Measurements from ENCODE around the gene NBPF11.
"Not testable (repeated sequence)": the region's sequence is repeated elsewhere in the genome, so short reads cannot be mapped to it uniquely, and the experiment has no call there.

NBPF11 gene

DNA sequence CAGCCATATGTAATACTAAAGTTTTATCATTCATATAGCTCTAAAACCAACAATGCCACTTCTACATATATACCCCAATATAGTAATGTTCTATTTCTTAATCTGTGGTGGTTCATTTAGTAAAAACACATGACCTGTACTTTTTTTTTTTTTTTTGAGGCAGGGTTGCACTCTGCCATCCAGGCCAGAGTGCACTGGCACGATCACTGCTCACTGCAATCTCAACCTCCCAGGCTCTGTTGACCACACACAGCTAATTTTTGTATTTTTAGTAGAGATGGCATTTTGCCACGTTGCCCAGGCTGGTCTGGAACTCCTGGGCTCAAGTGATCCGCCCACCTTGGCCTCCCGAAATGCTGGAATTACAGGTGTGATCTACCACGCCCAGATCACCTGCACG is 2.1 kb downstream of the NBPF11 start:
- not testable (repeated sequence) for DNase-seq

DNA sequence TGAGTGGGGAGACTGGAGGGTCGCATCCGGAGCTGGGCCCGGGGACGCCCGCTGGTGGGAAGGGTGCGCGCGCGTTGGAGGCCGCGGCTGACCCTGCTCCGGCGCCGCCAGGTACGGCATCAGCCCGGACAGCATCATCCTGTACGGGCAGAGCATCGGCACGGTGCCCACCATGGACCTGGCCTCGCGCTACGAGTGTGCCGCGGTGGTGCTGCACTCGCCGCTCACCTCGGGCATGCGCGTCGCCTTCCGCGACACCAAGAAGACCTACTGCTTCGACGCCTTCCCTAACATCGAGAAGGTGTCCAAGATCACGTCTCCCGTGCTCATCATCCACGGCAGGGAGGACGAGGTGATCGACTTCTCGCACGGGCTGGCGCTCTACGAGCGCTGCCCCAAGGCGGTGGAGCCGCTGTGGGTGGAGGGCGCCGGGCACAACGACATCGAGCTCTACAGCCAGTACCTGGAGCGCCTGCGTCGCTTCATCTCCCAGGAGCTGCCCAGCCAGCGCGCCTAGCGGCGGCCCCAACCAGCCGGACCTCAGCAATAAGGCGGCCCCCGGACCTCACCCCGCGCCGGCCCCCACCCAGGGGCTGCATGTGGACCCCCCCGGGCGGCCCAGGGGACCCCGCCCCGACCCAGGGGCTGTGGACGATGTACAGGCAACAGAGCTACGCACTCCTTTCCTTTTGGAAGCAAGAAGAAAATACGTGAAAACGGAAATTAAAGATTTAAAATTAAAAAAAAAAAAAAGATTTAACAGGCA is 2.8 kb downstream of the NBPF11 start:
- not testable (repeated sequence) for DNase-seq

- DNase-seq: not testable (repeated sequence)
These were observed 4.8 kb downstream of the NBPF11 start for GRCh38 chr1:148147052-148147838.

DNA sequence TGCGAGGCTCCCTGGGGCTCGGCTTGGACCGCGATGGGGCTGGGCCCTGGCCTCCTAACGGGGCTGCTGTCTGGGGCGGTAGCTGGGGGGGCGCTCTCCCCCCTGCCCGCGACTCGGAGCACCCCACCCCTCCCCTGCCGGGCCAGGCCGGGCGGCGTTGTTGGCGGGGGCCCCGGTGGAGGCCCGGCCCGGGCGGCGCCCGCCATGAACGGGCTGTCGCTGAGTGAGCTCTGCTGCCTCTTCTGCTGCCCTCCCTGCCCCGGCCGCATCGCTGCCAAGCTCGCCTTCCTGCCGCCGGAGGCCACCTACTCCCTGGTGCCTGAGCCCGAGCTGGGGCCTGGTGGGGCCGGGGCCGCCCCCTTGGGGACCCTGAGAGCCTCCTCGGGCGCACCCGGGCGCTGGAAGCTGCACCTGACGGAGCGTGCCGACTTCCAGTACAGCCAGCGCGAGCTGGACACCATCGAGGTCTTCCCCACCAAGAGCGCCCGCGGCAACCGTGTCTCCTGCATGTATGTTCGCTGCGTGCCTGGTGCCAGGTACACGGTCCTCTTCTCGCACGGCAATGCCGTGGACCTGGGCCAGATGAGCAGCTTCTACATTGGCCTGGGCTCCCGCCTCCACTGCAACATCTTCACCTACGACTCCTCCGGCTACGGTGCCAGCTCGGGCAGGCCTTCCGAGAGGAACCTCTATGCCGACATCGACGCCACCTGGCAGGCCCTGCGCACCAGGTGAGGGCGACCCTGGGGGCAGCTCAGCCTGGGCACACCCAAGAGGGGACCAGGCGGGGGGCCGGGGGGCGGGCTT is 5.7 kb downstream of the NBPF11 start:
- not testable (repeated sequence) for DNase-seq

DNA sequence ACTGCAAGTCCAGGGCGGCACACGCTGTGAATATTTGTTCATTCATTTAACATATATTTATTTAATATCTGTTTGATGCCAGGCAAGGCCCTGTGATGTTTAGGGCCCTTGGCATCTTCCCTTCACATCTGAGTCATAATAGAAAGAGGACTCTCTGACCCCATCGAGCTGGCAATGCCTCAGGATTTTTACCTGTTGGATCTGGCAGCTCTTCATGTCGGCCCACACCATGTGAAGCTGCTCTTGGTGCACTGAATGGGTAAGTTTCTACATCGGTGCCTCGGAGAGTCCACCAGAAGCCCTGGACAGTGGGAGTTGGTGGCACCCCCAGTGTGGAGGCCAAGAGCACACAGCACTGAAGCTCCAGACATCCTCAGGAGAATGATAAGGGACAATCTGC is 8.9 kb downstream of the NBPF11 start:
- DNase-seq: not testable (repeated sequence)

DNA sequence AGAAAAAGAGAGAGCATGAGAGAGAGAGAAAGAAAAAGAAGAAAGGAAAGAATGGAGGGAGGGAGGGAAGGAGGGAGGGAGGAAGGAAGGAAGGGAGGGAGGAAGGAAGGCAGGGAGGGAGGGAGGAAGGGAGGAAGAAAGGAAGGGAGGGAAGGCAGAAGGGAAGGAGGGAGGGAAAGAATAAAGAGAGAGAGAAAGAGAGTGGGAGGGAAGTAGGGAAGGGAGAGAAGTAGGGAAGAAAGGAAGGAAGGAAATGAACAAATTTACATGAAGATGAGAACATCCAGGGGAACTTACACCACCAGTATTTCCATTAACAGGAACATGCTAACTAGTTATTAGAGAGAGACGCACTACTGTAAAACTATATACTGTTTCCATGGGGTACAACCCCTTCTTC is 10.1 kb downstream of the NBPF11 start:
- DNase-seq: not testable (repeated sequence)

DNA sequence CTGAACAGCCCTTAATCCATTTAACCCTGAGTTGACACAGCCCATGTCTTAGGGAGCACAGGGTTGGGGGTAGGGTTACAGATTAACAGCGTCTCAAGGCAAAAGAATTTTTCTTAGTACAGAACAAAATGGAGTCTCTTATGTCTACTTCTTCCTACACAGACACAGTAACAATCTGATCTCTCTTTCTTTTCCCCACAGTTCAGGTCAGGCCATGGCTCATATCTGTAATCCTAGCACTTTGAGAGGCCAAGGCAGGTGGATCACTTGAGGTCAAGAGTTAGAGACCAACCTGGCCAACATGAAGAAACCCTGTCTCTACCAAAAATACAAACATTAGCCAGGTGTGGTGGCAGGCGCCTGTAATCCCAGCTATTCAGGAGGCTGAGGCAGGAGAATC is 13.5 kb downstream of the NBPF11 start:
- DNase-seq: not testable (repeated sequence)

DNA sequence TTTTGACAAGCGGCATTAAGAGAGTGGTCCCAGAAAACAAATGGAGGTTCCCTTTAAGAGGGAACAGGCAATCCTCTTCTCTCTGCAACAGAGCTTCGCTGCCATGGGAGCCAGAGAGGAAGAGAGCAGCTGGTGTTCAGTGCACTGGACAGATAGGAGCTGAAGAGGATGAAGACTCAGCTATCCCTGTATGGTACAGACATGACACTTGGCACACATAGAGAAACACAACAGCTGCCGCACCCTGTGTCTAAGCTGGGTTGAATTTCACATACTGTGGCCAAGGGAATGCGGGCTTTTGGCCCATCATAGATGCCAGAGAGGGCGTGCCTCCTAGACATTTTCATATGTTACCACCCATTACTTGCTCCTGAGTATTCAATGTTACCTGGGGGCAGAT is 29.7 kb downstream of the NBPF11 start:
- not testable (repeated sequence) for DNase-seq

DNA sequence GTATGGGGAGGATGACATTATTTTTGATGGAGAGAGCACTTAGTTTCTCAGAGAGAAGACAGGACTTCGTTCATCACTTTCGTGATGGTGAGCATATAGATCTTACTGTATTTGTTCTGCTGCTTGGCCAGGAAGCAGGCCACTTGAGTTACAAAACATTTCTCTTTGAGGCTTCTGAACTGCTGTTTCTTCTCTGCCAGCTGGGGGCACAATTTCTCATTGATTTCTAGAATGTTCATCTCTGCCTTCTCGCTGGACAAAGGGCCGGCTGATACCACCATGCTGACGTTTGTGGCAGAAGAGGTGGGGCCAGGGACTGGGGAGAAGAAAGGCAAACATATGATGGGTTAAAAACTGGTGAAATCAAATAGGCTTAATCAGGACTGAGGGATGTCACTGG is 31.7 kb downstream of the NBPF11 start:
- not testable (repeated sequence) for DNase-seq

GRCh38 chr1:148095732-148096131 is 56.3 kb downstream of the NBPF11 start:
- DNase-seq: not testable (repeated sequence)

- not testable (repeated sequence) for DNase-seq
These were observed 65.9 kb downstream of the NBPF11 start for GRCh38 chr1:148086196-148086595.

- DNase-seq: not testable (repeated sequence)
These were observed 70.9 kb downstream of the NBPF11 start for GRCh38 chr1:148081205-148081604.

- DNase-seq: not testable (repeated sequence)
These were observed 73.2 kb downstream of the NBPF11 start for GRCh38 chr1:148078632-148079519.

- DNase-seq: not testable (repeated sequence)
These were observed 74.0 kb downstream of the NBPF11 start for GRCh38 chr1:148078090-148078489.

DNA sequence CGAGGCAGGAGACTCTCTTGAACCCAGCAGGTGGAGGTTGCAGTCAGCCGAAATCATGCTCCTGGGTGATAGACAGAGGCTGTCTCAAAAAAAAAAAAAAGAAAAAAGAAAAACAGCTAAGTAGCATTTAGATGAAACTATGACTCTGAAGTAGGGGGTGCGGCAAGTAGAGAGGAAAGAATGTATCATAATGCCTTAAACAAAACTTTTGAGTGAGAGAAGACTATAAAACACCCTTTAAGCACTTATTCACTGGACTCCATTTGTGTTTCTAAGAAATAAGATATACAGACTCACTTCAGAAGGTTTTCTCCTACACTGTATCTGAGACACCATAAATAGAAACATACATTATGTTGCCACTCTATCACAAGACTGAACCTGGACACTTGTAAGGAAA is 74.6 kb downstream of the NBPF11 start:
- not testable (repeated sequence) for DNase-seq

DNA sequence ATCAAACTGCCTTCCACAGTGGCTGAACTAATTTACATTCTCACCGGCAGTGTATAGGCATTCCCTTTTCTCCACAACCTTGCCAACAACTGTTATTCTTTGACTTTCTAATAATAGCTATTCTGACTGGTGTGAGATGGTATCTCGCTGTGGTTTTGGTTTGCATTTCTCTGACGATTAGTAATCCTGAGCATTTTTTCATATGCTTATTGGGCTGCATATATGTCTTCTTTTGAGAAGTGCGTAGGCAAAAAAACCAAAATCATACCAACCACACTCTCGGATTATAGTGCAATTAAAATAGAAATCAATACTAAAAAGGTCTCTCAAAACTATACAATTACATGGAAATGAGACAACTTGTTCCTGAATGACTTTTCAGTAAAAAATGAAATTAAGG is 78.7 kb downstream of the NBPF11 start:
- DNase-seq: not testable (repeated sequence)

DNA sequence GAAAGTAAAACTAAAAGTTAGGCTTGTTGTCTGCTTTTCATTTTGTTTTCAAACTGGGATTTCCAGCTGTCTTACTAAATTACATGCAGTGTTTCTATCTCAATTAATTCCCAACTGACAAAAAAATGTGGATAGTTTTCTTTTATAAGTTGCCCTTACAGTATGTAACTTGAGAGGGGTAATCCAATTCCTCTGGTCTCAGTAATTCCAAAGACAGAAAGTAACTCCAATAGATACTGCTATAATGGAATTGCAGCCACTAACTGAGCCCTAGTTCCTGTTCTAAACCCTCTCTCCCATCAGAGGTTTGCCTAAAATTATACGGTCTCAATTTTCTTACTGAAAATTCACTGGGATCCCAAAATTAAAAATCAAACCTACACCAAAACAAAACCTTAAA is 83.5 kb downstream of the NBPF11 start:
- not testable (repeated sequence) for DNase-seq

DNA sequence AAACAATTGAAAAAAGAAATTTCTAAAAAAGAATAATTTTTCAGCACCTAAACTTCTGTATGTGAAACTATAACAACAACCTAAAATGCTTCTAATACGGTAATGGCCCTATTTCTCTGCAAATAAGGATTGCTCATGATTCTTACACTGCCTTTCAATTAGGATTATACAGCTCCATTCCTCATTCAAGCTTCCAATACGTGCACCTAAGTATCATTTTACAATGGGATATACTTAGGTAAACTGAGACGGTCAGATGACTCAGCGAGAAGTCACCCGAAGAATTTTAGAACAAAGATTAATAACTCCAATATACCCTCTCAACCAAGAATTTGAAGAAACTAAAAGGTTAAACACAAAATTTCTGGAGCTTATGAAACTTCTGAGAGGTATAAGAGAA is 83.9 kb downstream of the NBPF11 start:
- DNase-seq: not testable (repeated sequence)

GRCh38 chr1:148060294-148060701 is 91.8 kb downstream of the NBPF11 start:
- not testable (repeated sequence) for DNase-seq

DNA sequence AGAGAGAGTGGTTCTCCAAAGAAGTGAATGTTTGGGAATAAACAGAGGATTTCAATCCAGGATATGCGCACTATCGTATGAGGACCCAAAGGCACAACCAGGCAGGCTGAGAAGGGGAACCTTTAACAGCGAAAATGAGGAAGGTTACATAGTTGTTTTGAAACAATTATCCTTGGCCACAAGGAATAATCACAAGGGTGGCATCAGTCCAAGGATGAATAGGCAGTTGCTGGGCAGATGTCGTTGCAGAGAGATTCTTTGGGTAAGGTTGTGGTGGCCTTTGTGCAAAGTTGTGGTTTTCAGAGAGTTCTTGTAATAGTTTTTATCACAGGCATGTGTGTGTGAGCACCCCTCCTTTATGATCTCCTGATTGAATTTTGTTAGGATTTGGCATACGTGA is 94.7 kb downstream of the NBPF11 start:
- DNase-seq: peak; percentile 57

All from suppressor macrophage treated with lipopolysaccharide for 4 hours (primary cell).